ENCODE measurements around the gene FZD10. TPM values are rescaled to one million over a fixed set of nuclear protein-coding genes. Genes with fewer than 3 reads are reported as not detected.

FZD10 gene
- total and polyA plus RNA-seq, 2 of the 4 experiments (the other 2 are of a cell fraction), result not detected

- Histone ChIP-seq H3K18ac (ENCODE audit: low read depth, low read length) (no peak overlapping the region), H3K27ac (ENCODE audit: insufficient read depth, low read length) (no peak overlapping the region), H2AFZ (replicated peaks; ENCODE audit: low read length, poor library complexity) (no peak overlapping the region), H2AK9ac (replicated peaks; ENCODE audit: low read depth, low read length, poor library complexity) (no peak overlapping the region), H2AK5ac (ENCODE audit: low read depth, low read length) (no peak overlapping the region), H2BK120ac (ENCODE audit: low read depth, low read length) (no peak overlapping the region), H4K5ac (ENCODE audit: low read depth, low read length) (no peak overlapping the region), H2BK20ac (ENCODE audit: low read depth, low read length) (no peak overlapping the region), H3K56ac (ENCODE audit: extremely low read depth, insufficient read depth, low read length) (no peak overlapping the region), H3K27me3 (ENCODE audit: control insufficient read depth, insufficient read depth, low read length) (no peaks in the 10 kb centered on the region), H4K8ac (ENCODE audit: low read depth in 2 of 2, low read length in 2 of 2) (no peak overlapping the region), H3K4me1 (ENCODE audit: control insufficient read depth, insufficient read depth, low read length) (no peaks in the 10 kb centered on the region), H2BK15ac (ENCODE audit: low read depth, low read length) (no peak overlapping the region), H3K4me3 (ENCODE audit: insufficient read depth, low read depth, low read length) (no peak overlapping the region), H3K4me2 (ENCODE audit: low read depth, low read length) (no peak overlapping the region), H3K9me1 (ENCODE audit: insufficient read depth, low read length) (no peaks in the 10 kb centered on the region), H3K9me3 (ENCODE audit: control insufficient read depth, insufficient read depth, low read length) (peaks cover 44% of the 10 kb centered on the region), H4K20me1 (ENCODE audit: insufficient read depth, low read length) (no peaks in the 10 kb centered on the region), H3K36me3 (ENCODE audit: control insufficient read depth, insufficient read depth, low read length) (no peaks in the 10 kb centered on the region), H3K23ac (ENCODE audit: low read depth, low read length) (no peak overlapping the region), H2BK5ac (ENCODE audit: low read depth, low read length, poor library complexity, severe bottlenecking) (no peak overlapping the region), H3K9ac (ENCODE audit: low read depth, low read length) (no peak overlapping the region), H3K79me1 (ENCODE audit: low read depth in 1 of 2, low read length in 2 of 2) (no peaks in the 10 kb centered on the region), H4K91ac (ENCODE audit: insufficient read depth, low read depth, low read length) (no peak overlapping the region), H3K4ac (ENCODE audit: low read depth, low read length) (no peak overlapping the region), H3K14ac (replicated peaks; ENCODE audit: low read depth, low read length) (no peak overlapping the region)
- intact Hi-C loops (cut with micrococcal nuclease), result no loop called here
- no peak for TF ChIP-seq USF2 (IDR thresholded peaks at IDR 0.05; ENCODE audit: low read depth, low read length)
- no peak for TF ChIP-seq RCOR1 (IDR thresholded peaks at IDR 0.05; ENCODE audit: insufficient replicate concordance, low read length)
- no peak for TF ChIP-seq BHLHE40 (IDR thresholded peaks at IDR 0.05; ENCODE audit: low read depth, low read length)
- no peak for TF ChIP-seq POLR2A (IDR thresholded peaks at IDR 0.05; ENCODE audit: low read depth, low read length)
- no peak for TF ChIP-seq MAFK (IDR thresholded peaks at IDR 0.05; ENCODE audit: low read depth, low read length)
- no peak for TF ChIP-seq CHD1 (IDR thresholded peaks at IDR 0.05; ENCODE audit: low read depth, low read length)
- TF ChIP-seq FOS (IDR thresholded peaks at IDR 0.05; ENCODE audit: low read depth, low read length), result no peak
- TF ChIP-seq ELK1 (IDR thresholded peaks at IDR 0.05; ENCODE audit: borderline replicate concordance, low read depth, low read length), result no peak
- TF ChIP-seq CTCF (conservative IDR thresholded peaks at IDR 0.05; ENCODE audit: low read depth, low read length), result no peak
- TF ChIP-seq MXI1 (IDR thresholded peaks at IDR 0.05; ENCODE audit: borderline replicate concordance, low read depth, low read length), result no peak
- no peak for TF ChIP-seq RAD21 (IDR thresholded peaks at IDR 0.05; ENCODE audit: low read length)
- no peak for TF ChIP-seq MAZ (IDR thresholded peaks at IDR 0.05; ENCODE audit: borderline replicate concordance, low read depth, low read length)
- no peak for TF ChIP-seq SMC3 (IDR thresholded peaks at IDR 0.05; ENCODE audit: low read depth, low read length)
- TF ChIP-seq NFE2L2 (IDR thresholded peaks at IDR 0.05; ENCODE audit: low read depth, low read length), result no peak
- ChIA-PET CTCF (no interaction called here), POLR2A (ENCODE audit: unreplicated experiment) (no interaction called here)
- no CpG with 5 or more reads among the region's 10 CpGs for WGBS, 2 experiments (ENCODE audit: extremely low coverage in 2 of 2, insufficient read length in 1 of 2)
- DNase-seq, result no peak
- no TSS peak for BruUV-seq (replicated peaks)
- dilution Hi-C loops (cut with HindIII; ENCODE audit: low sequenced_read_pairs, unreplicated experiment), result no loop called here
- no peak for ATAC-seq (ENCODE audit: low read depth)
- in situ Hi-C loops (cut with MboI; ENCODE audit: low sequenced_read_pairs), result no loop called here
Measured at GRCh38 chr12:130146176-130146931, 15.9 kb upstream of the FZD10 start.

All from IMR-90 (cell line).